ENCODE measurements around the gene COLGALT1. TPM values are rescaled to one million over a fixed set of nuclear protein-coding genes. Genes with fewer than 3 reads are reported as not detected.
"Not testable (repeated sequence)": the region's sequence is repeated elsewhere in the genome, so short reads cannot be mapped to it uniquely, and the experiment has no call there.

Gene COLGALT1
- total RNA-seq, 1 donor = 77.0 TPM

DNA sequence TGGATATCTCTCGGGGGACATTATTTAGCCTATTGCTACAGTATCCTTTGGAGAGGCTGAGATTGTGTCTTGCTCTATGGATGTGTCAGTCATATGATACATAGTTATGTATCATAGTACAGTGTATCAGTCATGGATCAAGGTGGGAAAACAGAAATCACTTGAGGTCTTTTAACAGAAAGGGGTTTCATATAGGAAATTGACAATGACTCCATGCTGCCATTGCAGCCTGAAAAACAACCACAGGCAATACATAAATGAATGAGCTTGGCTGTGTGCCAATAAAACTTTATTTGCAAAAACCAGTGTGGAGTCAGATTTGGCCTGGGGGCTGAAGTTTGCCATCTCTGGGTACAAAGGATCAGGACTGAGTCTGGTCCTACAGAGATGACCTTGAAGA lies 35.4 kb downstream of the COLGALT1 start:
- DNase-seq (ENCODE audit: low read depth in 2 of 3, low spot score in 2 of 3) = no peak

DNA sequence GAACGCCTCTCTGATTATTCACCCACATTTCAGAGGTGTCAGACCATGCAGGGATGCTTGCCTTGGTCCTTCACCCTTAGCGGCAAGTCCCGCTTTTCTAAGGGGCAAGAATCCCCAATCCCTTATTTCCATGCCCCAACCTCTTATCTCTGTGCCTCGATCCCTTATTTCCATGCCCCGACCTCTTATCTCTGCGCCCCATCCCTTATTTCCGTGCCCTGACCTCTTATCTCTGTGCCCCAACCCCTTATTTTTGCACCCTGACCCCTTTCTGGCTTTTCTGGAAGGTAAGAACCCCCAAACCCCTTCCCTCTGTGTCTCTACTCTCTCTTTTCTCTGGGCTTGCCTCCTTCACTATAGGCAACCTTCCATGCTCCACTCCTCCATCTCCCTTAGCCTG lies 38.8 kb downstream of the COLGALT1 start:
- DNase-seq (ENCODE audit: low read depth in 2 of 3, low spot score in 2 of 3) = not testable (repeated sequence)

DNA sequence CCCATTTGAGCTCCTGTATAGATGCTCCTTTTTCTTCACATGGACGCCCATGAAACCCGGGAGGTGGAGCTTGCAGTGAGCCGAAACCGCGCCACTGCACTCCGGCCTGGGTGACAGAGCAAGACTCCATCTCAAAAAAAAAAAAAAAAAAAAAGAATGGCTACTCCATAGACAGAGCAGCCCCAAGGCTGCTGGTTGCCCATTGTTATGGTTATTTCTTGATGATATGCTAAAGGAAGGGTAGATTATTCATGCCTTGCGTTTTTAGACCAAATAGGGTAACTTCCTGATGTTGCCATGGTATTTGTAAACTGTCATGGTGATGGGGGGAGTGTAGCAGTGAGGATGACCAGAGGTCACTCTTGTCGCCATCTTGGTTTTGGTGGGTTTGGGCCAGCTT lies 42.6 kb downstream of the COLGALT1 start:
- DNase-seq (ENCODE audit: low read depth in 2 of 3, low spot score in 2 of 3) = not testable (repeated sequence)

DNA sequence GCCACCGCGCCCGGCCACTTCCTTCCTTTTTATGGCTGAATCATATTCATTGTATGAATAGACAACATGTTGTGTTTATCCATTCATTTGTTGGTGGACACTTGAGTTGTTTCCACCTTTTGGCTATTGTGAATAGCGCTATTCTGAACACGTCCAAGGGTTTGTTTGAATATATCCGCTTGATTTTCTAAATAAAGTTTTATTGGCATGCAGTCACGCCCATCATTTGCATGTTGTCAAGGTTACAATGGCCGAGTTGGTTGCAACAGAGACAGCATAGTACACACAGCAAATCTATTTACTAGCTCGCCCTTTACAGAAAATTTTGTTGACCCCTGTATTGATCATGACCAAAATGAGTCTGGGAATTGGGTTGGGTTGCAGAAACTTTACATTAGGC lies 43.5 kb downstream of the COLGALT1 start:
- no peak for DNase-seq (ENCODE audit: low read depth in 2 of 3, low spot score in 2 of 3)

DNA sequence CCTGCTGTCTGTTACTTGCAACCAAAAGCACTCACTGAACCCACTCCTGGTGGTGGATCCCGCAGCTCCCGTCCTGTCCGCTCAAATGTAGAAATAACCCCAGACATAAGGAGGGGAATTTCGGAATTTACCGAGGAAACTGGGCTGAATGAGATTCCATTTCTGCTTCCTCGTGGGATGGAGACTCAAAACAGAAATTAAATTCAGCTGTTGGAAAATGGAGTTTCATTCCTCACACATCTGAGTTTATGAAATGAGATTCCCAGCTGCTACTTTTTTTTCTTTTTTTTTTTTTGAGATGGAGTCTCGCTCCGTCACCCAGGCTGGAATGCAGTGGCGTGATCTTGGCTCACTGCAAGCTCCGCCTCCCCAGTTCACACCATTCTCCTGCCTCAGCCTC lies 44.3 kb downstream of the COLGALT1 start:
- DNase-seq (ENCODE audit: low read depth in 2 of 3, low spot score in 2 of 3) = no peak

DNA sequence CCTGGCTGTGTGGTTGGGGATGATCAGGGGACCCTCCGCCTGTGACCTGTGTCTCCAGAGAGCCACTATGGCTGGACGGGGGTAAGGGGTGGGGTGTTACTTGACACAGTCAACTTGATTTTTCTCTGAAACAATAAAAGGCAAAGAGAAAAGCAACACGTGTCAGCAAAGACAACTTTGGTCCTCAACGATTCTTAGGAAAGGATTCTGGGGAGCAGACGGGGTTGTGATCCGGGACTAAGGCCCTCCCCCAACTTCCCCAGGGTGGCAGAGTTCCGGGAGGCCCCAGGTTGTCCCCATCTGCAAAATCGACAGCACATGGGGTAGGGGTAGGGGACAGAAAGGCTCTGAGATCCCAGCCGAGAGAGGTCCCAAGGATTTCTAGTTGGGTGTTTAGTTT lies 46.2 kb downstream of the COLGALT1 start:
- DNase-seq (ENCODE audit: low read depth in 2 of 3, low spot score in 2 of 3) = no peak

DNA sequence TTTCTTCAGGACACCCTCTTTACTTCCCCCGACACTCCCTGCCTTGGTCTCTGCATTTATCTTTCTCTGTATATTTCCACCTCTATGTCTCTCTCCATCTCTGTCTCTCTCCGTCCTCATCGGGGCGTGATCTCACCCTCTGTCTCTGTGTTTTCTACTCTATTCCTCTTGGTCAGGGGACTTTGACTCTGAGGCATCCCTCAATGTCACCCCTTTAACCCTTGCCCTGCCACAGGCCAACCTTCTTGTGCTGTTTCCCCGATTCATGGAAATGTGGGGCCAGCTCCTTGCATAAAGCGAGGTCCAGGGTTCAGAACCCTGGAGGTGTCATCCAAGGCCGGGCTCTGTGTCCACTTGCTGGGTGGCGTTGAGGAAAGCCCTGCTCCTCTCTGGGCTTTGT lies 46.8 kb downstream of the COLGALT1 start:
- DNase-seq (ENCODE audit: low read depth in 2 of 3, low spot score in 2 of 3) = no peak

DNA sequence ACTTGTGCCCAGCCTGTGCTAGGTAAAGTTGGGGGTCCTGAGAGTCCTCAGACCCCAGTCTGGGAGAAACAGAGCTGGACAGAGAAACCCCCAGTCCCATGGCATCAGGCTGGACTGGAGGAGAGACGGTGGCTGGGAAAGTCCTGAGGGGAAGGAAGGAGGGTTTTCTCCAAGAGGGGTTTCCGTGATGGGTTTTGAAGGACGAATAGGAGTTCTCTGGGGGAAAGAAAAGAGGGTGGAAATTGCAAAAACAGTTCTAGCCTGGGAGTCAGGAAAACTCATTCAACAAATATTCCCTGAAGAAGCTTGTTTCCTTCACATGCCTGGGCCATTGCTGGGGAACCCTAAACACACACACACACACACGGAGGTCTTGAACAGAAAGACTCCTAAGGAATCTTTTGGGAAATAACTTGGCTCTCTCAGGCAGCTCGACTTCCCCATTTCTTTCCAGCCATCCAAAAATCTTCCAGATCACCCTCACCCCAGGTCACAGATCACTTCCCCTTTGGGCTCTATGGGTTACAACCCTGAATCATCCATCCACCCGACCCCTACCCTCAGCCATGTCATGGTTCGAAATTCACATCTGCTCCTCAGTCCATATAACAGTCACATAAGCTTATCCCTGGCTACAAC lies 47.5 kb downstream of the COLGALT1 start:
- no peak for DNase-seq (ENCODE audit: low read depth in 2 of 3, low spot score in 2 of 3)

DNA sequence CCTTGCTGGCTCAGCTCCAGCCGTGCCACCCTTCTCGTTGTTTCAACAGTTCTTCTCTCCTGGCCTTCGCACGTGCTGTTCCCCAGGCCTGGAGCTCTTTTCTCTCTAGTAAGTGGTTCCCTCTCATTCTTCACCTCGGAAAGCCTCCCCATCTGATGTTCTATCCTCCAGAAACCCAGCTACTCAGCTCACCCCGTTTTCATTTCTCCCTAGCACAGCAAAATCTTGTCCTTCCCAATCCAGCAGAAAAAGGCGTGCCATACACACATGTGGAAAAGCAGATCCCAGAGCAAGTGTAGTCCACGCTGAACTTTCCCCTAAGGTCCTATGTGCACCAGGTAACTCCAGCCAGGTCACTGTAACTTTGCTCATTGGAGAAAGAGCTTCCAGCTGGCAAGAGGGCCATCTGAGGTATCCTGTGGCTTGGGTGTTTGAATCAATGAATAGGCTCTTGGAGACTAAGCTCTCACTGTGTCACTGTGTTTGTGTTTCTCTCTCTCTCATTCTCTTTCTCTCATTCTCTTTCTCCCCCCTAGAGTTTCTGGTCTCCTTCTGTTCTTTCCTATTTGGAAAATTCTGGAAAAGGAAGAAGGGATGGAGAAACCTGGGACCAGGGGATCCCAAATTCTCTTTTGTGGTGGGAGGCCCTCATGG lies 49.0 kb downstream of the COLGALT1 start:
- DNase-seq (ENCODE audit: low read depth in 2 of 3, low spot score in 2 of 3) = no peak

DNA sequence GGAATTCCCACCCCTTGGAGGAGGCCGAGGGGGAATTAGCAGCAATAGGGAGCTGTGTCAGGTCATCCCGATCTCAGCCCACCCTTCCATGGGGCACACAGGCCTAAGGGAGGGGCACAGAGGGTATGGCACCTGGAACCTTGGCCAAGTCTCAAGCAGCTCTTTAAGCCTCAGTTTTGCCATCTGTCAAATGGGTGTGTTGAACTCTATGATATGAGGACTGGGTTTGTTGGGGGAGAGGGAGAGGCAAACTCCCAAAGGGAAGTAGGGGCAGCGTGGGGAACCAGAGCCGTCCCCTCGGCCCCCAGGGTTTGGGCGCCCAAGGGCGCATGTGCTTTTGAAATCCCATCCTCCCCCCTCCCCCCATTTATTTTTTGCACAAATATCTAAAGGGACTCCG lies 49.7 kb downstream of the COLGALT1 start:
- no peak for DNase-seq (ENCODE audit: low read depth in 2 of 3, low spot score in 2 of 3)

DNA sequence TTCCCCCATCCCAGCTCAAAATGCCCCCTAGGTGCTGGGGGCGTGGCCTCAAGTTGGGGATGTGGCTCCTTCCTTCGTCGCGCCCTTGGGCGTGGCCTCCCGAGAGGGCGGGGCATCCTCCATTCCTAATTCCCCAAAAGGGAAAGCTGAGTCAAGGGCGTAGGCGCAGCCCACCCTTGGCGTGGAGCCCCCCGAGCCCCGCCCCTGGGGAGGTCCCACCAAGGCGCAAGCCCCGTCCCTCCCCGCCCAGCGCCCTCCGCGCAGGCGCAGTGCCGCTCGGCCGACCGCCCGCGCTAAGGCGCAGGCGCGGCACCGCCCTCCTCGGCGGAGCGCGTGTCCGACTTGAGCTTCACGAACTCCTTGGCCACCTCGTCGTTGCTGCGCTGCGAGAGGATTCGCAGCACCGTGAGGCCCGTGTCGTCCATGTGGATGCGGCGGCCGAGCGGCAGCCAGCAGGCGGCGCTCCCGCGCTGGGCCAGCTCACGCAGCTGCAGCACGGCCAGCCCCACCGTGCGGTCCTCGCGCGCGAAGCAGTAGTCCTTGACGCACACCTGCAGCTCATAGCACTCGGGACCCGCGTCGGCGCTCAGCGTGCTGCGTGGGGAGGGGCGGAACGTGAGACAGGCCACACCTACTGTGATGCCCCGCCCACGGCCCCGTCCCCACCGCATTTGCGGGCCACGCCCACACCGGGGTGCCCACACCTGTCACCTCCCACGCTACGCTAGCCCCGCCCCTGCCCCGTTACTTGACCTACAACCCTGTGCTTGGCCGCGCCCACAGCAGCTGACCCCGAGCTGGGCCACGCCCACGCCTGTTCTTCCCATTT lies 50.5 kb downstream of the COLGALT1 start:
- peak; percentile 70 to 92 (median 87) for DNase-seq (ENCODE audit: low read depth in 2 of 3, low spot score in 2 of 3)

DNA sequence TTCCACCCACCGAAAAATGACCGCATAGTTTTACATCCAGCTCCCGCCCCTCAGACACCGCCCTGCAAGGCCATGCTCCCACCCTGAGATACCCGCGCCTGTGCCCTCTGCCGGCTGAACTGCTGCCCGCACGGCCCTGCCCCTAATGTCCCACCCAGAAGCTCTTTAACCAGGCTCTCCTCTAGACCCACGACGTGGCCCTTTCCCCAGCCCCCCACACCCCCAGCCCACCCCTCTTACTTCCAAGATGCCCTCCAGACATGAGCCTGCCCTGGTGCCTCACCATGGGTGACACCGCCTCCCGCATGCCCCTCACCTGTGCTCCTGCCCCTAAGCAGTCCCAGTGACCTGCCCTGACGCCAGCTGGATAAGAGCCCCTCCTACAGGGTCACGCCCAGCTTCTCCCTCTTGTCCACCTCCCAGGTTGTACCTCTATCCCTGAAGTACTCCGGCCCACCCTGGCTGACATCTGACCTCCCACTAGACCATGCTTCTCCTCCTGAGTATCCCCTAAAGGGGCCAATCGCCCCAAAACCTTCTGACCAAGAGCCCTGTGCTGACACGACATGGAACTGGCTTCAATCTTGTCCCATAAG lies 51.2 kb downstream of the COLGALT1 start:
- peak in 2 of 3 donors; percentile 77 to 79 for DNase-seq (ENCODE audit: low read depth in 2 of 3, low spot score in 2 of 3)

DNA sequence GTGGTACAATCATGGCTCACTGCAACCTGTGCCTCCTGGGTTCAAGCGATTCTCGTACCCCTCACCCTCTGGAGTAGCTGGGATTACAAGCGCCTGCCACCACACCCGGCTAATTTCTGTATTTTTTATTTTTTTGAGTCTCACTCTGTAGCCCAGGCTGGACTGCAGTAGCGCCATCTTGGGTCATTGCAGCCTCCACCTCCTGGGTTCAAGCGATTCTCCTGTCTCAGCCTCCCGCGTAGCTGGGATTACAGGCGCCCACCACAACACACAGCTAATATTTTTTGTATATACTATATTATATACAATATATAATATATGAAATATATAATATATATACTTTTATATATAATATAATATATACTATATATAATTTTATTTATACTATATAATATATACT lies 52.5 kb downstream of the COLGALT1 start:
- no peak for DNase-seq (ENCODE audit: low read depth in 2 of 3, low spot score in 2 of 3)

DNA sequence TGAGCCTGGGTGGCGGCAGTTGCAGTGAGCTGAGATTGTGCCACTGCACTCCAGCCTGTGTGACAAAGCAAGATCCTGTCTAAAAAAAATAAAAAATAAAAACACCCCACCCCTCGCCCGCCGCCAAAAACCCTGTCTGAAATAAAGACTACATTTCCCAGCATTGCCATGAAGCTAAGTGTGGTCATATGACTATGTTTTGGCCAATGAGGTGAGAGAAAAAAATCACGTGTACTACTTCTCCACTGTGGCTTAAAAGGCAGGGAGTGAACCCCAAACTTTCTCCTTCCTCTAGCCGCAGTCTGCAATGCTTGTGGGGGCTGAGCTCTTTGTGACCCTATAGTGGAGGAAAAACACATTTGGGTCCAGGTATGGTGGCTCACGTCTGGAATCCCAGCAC lies 54.9 kb downstream of the COLGALT1 start:
- peak in 1 of 3 donors; percentile 65 for DNase-seq (ENCODE audit: low read depth in 2 of 3, low spot score in 2 of 3)

DNA sequence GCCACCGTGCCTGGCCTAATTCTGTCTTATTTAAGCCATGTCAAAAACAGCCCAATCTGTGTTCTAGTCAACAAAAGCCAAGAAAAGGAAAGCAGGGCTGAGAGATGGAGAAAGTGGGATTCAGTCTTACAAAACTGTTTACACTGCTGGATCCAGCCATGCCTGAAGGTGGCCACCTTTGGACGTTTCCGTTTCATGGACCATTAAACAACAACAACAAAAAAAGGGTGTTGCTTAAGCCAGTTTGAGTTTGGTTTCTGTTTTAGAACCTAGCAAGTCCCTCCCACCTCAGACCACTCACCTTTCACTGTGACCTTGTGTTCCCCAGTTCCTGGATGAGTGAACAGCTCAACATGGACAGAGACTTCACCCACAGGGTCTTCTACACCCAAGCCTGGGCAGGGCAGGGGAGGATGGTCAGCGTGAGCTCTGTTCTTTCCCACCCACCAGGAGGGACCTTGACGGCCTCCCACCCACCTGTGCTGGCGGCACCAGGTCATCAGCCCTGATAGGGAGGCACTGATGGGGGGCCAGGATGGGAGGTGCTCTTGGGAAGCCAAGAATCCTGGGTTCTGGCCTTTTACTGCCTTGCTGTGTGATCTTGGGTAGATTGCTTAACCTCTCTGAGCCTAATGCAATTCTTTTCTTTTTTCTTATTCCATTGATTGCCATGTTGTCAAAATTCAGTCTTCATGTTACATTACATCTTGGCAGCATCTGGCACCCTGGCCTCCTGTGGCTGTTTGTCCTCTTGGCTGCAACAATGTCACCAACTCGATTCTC lies 56.2 kb downstream of the COLGALT1 start:
- no peak for DNase-seq (ENCODE audit: low read depth in 2 of 3, low spot score in 2 of 3)

DNA sequence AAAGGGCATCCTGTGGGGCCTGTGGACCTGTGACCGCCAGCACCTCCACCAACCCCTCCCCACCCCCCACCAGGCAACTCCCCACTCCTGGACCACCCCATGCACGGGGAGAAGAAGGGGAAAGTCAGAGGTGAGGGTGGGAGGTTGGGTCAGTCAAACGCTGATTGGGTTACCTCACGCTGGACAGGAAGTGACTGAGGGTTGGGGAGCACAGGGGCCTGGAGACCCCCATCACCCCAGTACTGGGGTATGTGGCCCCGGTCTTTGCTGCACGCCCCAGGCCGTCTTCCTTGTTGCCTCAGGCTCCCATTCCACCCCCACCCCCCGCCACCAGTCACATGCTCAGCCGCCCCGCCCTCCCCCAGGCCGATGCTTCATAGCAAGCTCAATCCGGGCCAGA lies 59.0 kb downstream of the COLGALT1 start:
- DNase-seq (ENCODE audit: low read depth in 2 of 3, low spot score in 2 of 3) = no peak

DNA sequence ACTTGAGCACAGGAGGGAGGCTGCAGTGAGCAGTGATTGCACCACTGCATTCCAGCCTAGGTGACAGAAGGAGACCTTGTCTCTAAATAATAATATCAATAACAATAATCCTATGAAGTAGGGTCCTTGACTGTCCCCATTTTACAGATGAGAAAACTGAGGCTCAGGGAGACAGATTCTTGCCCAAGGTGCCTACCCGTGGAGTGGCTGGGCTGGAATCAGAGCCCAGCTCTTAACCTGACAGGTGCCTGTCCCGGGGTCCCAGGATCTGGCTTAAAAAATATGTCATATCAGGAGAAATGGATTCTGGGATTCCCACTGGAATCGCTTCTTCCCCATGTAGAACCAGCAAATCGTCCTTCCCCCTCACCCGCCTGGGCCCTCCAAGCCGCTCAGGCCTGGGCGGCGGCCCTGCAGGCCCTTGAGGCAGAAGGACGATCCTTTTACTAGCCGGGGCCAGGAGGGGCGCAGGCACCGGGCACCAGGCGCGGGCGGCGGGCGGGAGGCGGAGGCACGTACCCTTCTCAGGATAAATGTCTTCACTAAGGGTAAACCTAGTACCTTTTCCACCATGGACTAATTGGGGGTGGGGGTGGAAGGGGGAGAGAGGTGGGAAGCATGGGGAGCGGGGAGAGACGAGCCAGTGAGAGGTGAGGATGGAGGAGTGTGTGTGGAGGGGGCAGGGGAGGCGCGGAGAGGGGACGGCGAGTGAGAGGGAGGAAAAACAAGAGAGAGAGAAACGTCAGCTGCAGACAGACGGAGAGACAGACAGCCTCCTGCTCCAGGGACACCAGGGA lies 60.6 kb downstream of the COLGALT1 start:
- no peak for DNase-seq (ENCODE audit: low read depth in 2 of 3, low spot score in 2 of 3)

DNA sequence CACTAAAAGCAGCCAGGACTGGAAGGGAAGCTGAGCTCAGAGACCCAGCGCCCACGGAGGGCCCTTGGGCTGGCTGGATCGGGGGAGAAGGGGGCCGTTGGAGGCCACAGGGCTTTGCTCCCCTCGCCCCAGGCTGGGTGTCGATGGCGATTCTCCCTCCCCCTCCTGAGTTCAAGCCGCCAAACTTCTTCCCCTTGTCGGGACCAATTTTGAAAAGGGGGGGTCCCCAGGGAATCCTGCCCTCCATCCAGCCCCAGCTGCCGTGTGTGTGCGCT lies 61.2 kb downstream of the COLGALT1 start:
- no peak for DNase-seq (ENCODE audit: low read depth in 2 of 3, low spot score in 2 of 3)

DNA sequence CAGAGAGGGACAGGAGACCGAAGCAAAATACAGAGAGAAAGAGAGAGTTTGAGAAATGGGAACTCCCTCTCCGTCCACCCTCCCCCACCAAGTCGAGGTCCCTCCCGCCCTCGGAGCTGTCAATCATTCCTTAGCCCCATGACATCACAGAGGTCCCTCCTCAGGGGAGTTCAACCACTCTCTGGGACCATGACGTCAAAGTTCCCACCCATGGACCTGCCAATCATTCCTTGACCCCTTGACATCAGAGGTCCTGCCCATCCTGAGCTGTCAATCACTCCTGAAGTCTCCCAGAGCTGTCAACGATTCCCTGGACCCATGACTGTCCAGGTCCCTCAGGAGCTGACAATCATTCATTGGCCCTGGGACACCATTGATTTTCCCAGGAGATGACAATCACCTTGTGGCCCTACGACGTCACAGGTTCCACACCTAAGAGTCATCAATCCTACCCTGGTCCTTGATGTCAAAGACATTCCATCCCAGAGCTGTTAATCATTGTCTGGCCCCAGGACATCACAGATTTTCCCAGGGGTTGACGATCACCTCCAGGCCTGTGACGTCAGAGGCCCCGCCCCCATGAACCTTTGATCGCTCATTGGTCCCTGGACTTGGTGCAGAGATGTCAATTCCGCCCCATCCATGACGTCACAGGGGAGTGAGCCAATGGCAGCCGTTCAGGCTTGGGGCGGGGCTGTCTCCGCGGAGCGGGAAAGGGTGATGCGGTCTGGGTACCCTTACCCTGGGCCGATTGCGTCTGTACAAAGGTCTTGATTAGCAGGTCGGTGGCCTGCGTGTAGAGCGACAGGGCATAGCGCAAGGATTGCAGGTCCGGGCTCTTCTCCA lies 61.7 kb downstream of the COLGALT1 start:
- DNase-seq (ENCODE audit: low read depth in 2 of 3, low spot score in 2 of 3) = peak in 2 of 3 donors; percentile 33 to 48
